HG02763 (cell line): ENCODE measurements around the gene MSRB2.
A peak's percentile ranks its signal among the peaks of the same experiment; 100 is the strongest.

Experiments used
- ATAC-seq: cut with Tn5 transposase; IDR thresholded peaks from one replicate; pipeline ENCODE4 v1.9.1; 2021; ENCODE audit warnings: mild to moderate bottlenecking, moderate library complexity; ENCODE audit not compliant: unreplicated experiment

Gene MSRB2

GRCh38 chr10:23110722-23111516 is 15.5 kb downstream of the MSRB2 start:
- ATAC-seq = no peak

DNA sequence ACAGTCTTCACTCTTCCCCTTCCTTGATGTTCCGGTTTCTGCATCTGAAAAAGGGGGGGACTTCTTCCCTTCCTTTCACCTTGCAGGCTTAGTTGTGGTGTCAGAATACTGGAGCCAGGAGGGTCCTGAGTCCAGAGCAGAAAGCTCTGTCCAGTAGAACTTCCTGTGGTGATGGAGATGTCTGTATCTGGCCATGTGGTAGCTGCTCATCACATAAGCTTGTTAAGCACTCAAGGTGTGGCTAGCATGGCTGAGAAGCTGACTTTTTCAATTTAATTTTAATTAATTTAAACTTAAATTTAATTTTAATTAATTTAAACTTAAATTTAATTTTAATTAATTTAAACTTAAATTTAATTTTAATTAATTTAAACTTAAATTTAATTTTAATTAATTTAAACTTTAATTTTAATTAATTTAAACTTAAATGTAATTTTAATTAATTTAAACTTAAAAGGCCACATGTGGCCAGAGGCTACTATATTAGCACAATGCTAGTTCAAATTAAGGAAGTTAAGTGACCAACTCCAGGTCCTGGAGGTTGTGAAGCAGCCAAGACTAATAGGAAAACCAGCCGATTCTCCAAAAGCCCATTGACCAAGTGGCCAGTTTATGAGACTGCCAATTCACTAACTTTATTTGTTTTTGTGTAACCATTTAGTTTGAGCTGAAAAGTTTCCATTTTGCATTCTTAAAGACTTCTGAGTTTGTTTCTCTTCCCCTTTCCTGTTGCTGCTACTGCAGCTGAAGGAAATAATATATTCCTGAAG is 16.3 kb downstream of the MSRB2 start:
- no peak for ATAC-seq

- no peak for ATAC-seq
These were observed 19.0 kb downstream of the MSRB2 start for GRCh38 chr10:23114228-23114850.

DNA sequence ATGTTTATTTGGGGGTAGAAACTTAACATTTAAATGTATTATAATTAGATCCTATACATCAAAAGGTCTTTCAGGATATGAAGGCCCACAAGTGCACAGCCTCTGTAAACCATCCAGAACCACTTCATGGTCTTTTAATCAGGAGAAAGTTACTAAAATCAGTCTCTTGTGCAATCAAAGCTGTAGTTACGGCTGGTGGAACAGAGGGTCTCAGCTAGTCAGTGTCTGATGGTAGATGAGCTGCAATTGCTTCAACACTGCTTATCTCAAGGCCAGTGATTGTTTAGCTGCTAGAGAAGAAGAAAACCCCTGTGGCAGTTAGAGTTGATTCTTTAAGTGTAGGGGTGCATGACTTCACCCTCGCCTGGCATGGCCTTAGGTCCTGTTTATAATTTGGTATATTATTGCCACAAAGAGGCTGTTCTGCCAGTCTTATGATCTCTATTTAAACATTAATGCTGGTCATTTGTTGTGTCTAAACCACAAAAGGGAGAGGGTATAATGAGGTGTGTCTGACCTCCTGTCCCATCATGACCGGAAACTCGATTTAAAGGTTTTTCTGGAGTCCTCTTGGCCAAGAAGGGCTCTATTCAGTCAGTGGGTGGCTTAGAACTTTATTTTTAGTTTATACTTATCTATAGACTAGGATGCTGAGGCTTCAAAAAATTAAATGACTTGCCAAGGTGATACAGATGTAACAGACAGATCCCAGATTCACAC is 21.3 kb downstream of the MSRB2 start:
- no peak for ATAC-seq

DNA sequence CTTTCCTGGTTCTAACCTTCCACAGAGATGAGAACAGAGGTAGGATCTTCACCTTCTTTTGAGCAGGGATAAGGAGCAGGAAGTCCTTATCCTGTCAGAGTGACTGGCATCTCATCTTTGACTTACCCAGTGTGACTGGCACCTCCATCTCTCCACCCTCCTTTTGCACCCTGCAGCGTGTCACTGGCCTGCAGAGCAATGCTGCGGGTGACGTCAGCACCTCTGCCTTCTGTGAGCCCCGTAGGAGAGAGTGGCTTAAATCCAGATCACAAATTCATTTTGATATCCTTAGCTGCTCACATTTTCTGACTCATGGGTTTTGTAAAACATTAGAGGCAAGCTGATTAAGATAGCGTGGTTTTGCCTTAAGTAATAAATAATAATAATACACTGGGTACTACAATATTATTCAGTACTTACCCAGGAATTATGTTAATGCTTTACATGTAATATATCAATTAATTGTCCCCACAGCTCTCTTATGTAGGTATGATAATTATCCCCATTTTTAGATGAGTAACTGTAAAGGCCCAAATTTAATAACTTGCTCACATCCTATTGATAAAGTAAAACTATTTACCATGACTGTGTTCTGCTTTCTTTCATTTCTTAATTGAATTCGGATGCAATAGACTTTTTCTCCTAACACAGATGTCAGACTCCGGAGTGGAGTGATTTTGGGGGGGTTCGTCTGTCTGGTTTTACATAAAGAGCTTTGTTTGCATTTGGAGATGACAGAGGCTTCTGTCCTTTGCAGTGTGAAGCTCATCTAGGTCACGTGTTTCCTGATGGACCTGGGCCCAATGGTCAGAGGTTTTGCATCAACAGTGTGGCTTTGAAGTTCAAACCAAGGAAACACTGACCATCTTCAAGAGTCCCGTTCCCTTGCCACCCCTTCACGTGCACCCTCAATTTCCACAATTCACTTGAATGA is 24.9 kb downstream of the MSRB2 start:
- ATAC-seq = no peak

GRCh38 chr10:23121135-23121534 is 25.8 kb downstream of the MSRB2 start:
- ATAC-seq = no peak

GRCh38 chr10:23136462-23136861 is 41.1 kb downstream of the MSRB2 start:
- ATAC-seq = no peak

DNA sequence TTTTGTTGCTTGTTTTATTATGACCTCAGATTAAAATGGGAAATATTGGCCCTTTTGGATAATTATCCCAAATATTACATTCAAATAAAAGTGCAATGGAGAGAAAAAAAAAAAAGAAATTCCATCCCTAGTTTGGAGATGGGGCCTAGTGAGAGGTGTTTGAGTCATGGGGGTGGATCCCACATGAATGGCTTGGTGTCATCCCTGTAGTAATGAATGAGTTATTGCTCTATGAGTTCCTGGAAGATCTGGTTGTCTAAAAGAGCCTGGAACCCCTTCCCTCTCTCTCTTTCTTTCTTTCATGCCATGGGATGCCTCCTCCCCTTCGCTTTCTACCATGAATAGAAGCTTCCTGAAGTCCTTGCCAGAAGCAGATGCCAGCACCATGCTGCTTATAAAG is 44.3 kb downstream of the MSRB2 start:
- ATAC-seq = no peak

GRCh38 chr10:23141995-23142394 is 46.6 kb downstream of the MSRB2 start:
- no peak for ATAC-seq

DNA sequence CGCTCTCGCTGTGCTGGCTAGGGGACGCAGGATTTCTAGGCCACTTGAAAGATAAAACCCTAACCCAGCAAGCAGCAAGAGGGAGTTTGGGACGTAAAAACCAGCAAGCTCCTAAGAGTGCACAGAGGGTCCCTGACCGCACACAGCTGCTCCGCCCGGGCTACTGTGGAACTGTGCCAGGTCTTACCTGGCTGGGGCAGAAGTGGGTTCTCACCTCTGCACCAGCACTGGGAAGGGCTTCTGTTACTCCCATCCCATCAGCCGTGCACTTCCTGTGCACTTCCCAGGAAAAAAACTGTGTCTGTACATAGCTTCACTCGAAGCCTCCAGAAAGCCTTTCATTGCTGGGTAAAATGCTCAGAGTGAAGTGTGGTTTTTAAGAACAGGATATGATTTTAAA is 50.9 kb downstream of the MSRB2 start:
- no peak for ATAC-seq

- no peak for ATAC-seq
These were observed 51.7 kb downstream of the MSRB2 start for GRCh38 chr10:23147035-23147434.

GRCh38 chr10:23148214-23148613 is 52.8 kb downstream of the MSRB2 start:
- no peak for ATAC-seq

DNA sequence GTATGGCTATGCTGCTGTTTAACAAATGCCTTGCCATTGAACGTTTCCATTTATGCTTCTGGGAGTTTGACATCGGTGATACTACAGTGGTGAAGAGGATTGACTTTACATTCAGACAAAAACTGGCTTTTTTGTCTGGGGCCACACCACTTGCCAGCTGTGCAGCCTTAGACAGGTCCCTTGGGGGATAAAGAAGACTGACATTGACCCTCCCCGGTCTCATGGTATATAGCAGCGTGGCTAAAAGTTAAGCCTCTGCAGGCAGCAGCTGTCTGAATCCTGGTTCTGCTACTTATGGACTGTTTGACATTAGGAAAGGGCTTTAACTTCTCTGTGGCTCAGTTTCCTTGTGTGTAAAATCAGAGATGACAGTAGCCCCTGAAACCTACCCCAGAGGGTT is 54.7 kb downstream of the MSRB2 start:
- no peak for ATAC-seq

GRCh38 chr10:23150610-23151009 is 55.2 kb downstream of the MSRB2 start:
- ATAC-seq = no peak

- no peak for ATAC-seq
These were observed 55.7 kb downstream of the MSRB2 start for GRCh38 chr10:23151071-23151470.

- ATAC-seq = no peak
These were observed 59.8 kb downstream of the MSRB2 start for GRCh38 chr10:23155169-23155568.

DNA sequence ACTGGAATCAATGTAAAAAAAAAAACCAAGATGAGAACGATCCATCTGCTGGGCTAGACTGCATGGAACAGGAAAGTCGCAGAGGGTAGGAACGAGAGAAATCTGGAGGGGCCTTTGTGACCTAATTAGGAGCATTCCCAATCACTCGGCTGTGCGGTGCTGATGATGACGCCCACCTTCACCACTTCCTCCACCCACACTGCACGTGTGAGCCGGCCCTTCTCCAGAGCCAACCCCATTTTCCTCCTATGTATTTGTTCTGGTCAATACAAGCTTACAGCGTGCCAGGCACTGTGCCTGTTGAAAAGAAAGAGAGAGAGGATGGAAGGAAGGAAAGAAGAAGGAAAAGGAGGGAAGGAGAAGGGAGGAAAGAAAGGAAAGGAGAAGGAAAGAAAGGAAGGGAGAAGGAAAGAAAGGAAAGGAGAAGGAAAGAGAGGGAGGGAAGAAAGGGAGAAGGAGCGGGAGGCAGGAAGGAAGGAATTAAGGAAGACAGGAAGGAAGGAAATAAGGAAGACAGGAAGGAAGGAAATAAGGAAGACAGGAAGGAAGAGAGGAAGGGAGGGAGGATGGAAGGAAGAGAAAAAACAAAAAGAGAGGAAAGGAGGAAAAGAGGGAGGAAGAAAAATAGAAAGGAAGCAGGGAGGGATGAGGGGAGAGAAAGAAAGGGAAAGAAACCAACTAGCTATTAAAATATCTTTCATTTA is 61.2 kb downstream of the MSRB2 start:
- no peak for ATAC-seq

DNA sequence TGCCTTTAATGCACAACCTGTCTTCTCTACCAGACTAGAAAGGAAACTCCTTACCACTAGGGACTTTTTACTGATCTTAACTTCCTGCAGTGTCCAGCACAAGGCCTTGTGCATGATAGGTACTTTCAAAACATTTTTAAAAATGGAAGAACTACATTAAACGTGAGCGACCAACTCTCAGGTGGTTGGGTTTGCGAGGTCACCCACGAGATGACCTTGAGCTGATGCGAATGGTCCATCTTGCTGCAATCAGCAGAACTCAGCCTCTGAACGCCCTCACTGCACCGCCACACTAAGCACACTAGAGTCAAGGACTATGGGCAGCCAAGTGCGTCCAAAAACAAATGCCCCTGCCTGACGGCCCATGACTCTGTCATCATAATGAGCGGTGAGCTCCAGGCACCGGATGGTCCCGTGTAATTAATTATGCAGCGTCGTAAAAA is 61.9 kb downstream of the MSRB2 start:
- peak; percentile 45 for ATAC-seq

- ATAC-seq = peak; percentile 59
These were observed 62.5 kb downstream of the MSRB2 start for GRCh38 chr10:23157691-23158369.
